Fibroblast of skin of left biceps (primary cell): ENCODE data around the gene TXNIP.

Experiments
- DNase-seq, 2 experiments: peaks; one replicate each; pipeline ENCODE4 v3.0.0-alpha.2; 2013; ENCODE audit warnings: low read depth in 2 of 2

TXNIP gene

GRCh38 chr1:145963265-145964019, 32.9 kb downstream of the TXNIP start:
- no peak for DNase-seq

GRCh38 chr1:145962157-145963102, 33.9 kb downstream of the TXNIP start:
- no peak for DNase-seq

- no peak for DNase-seq
Observed at GRCh38 chr1:145961425-145962156, 34.8 kb downstream of the TXNIP start.

- no peak for DNase-seq
Observed at GRCh38 chr1:145961109-145961424, 35.3 kb downstream of the TXNIP start.

GRCh38 chr1:145960468-145961108, 35.8 kb downstream of the TXNIP start:
- DNase-seq = no peak

- no peak for DNase-seq
Observed at GRCh38 chr1:145959957-145960467, 36.4 kb downstream of the TXNIP start.

GRCh38 chr1:145959333-145959732, 37.0 kb downstream of the TXNIP start:
- no peak for DNase-seq

- DNase-seq = no peak
Observed at GRCh38 chr1:145958734-145959133, 37.6 kb downstream of the TXNIP start.

- DNase-seq = peak; percentile 90 to 91
Observed at GRCh38 chr1:145957443-145958319, 38.7 kb downstream of the TXNIP start, which contains the start of gene LIX1L. Gene LIX1L, minus strand, starts transcription at chr1:145958017. Its CDS starts 90 bp downstream, at chr1:145957927.

- no peak for DNase-seq
Observed at GRCh38 chr1:145956781-145957442, 39.5 kb downstream of the TXNIP start.

- DNase-seq = no peak
Observed at GRCh38 chr1:145956361-145956760, 40.0 kb downstream of the TXNIP start.

GRCh38 chr1:145955436-145955835, 40.9 kb downstream of the TXNIP start:
- no peak for DNase-seq

- DNase-seq = no peak
Observed at GRCh38 chr1:145953861-145954260, 42.5 kb downstream of the TXNIP start.

- DNase-seq = no peak
Observed at GRCh38 chr1:145952903-145953302, 43.5 kb downstream of the TXNIP start.

- DNase-seq = no peak
Observed at GRCh38 chr1:145951526-145951925, 44.9 kb downstream of the TXNIP start.

- DNase-seq = no peak
Observed at GRCh38 chr1:145949219-145949618, 47.2 kb downstream of the TXNIP start.

GRCh38 chr1:145947551-145947950, 48.8 kb downstream of the TXNIP start:
- DNase-seq = no peak

GRCh38 chr1:145946477-145946986, 49.8 kb downstream of the TXNIP start:
- DNase-seq = no peak

GRCh38 chr1:145944532-145944931, 51.8 kb downstream of the TXNIP start:
- DNase-seq = no peak

- DNase-seq = no peak
Observed at GRCh38 chr1:145942871-145943270, 53.5 kb downstream of the TXNIP start.
